GM21526 (cell line): ENCODE results near the gene DRC7.

Experiments
- ATAC-seq: cut with Tn5 transposase; IDR thresholded peaks from one replicate; pipeline ENCODE4 v1.9.1; 2021; ENCODE audit warnings: moderate library complexity; ENCODE audit not compliant: unreplicated experiment, low FRiP score

The DRC7 gene

GRCh38 chr16:57758331-57759117 is 63.9 kb downstream of the DRC7 start:
- no peak for ATAC-seq

GRCh38 chr16:57759131-57759530 is 64.5 kb downstream of the DRC7 start:
- no peak for ATAC-seq

- no peak for ATAC-seq
Measured at GRCh38 chr16:57759541-57760356, 65.1 kb downstream of the DRC7 start.

- no peak for ATAC-seq
Measured at GRCh38 chr16:57760357-57761160, 66.0 kb downstream of the DRC7 start.

- ATAC-seq: no peak
Measured at GRCh38 chr16:57761301-57761700, 66.7 kb downstream of the DRC7 start.

GRCh38 chr16:57761957-57762356 is 67.4 kb downstream of the DRC7 start:
- ATAC-seq: no peak

- ATAC-seq: no peak
Measured at GRCh38 chr16:57762365-57763040, 67.9 kb downstream of the DRC7 start.

- ATAC-seq: no peak
Measured at GRCh38 chr16:57763285-57764005, 68.8 kb downstream of the DRC7 start.

GRCh38 chr16:57764006-57764340 is 69.4 kb downstream of the DRC7 start:
- no peak for ATAC-seq

- ATAC-seq: no peak
Measured at GRCh38 chr16:57764341-57765159, 69.9 kb downstream of the DRC7 start.

GRCh38 chr16:57765160-57765728 is 70.6 kb downstream of the DRC7 start:
- no peak for ATAC-seq

GRCh38 chr16:57766714-57767348 is 72.2 kb downstream of the DRC7 start:
- ATAC-seq: no peak

GRCh38 chr16:57769541-57770145 is 75.0 kb downstream of the DRC7 start:
- ATAC-seq: no peak

GRCh38 chr16:57770361-57770760 is 75.8 kb downstream of the DRC7 start:
- no peak for ATAC-seq

- no peak for ATAC-seq
Measured at GRCh38 chr16:57771141-57771785, 76.7 kb downstream of the DRC7 start.

- ATAC-seq: no peak
Measured at GRCh38 chr16:57773019-57773418, 78.4 kb downstream of the DRC7 start.

- ATAC-seq: no peak
Measured at GRCh38 chr16:57773655-57774295, 79.2 kb downstream of the DRC7 start.
